HG02981 (cell line): ENCODE data around the gene QTRT2.

Experiments used
- ATAC-seq: cut with Tn5 transposase; IDR thresholded peaks from one replicate; pipeline ENCODE4 v1.9.1; 2021; ENCODE audit warnings: mild to moderate bottlenecking, moderate library complexity; ENCODE audit not compliant: unreplicated experiment

The QTRT2 gene

DNA sequence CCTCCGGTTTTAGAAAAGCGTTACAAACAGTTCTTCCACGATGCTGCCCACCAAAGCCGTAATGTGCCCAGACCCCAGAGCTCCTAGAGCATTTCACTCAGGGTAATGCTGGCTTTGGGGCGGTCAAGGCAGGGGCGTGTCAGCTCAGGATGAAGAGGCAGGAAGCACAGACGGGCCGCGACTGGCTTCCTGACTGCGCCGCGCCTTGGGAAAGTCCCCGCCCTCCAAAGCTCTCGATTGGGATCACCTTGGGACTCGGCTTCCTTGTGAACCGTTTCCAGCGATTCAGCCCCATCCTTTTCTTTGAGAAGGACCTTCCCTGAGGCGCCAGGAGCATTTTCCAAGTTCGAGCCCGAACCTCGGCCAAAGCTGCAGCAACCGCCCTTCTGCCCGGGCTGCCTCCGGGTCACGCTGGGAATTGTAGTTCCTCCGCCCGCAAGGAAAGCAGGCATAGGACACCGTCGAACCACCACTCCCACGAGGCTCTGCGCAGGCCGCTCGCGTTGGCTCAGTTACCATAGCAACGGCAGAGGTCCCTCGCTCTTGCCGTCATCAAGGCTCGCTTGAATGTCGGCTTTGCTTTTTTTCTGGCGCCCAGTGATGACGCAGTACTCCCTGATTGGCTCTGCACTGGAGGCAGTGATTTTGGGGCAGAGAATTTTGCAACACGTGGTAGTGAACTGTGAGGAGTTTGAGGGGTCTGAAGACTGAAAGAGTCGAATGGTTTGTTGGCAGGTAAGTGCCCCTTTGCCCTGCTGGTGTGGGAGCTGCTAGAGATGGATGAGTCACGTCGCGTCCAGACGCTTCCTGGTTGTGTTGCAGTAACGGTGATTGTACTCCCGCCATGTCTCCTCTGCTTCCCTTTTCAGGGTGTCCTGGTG, at the start of gene QTRT2, which contains the start of gene CCDC191:
Gene QTRT2 (plus strand): TSS at position 608 of the 881 bp plus-strand sequence. CDS start 8,521 bp downstream, outside the sequence.
Gene CCDC191 (minus strand): TSS at position 397 of the 881 bp plus-strand sequence. CDS start 60 bp downstream, at position 337.
- ATAC-seq: peak; percentile 98

DNA sequence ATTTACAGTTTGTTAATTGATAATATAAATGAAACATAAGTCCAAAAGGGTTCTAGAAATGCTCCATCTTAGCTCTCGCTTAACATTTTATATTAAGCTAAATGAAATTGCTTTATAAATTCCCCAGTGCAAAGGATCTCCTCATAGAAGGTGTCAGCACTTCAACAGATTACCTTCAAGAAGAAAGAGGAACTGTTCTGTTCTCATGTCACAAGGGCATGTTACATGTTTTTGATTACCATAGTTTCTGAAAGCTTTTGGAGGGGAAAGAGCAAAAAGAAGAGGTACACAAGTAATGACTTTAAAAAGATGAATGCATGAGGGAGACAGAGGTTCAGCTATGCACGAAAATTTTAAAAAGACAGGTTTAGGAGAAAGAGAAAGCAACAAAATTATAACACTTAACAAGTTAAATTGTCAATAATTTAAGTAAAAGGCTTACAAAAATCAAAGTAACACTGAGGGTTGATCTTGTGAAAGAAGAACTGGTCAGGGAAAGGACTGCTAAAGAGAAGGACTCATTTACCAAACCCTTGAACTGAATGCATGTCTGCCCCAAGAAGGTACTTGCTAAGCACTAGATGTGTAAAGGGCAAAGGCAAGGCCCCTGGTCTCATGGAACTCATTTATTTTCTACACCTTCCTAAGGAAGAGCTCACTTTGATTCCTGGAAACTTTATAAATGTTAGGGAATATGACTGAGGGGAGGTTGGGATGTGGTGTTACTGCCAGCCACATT, 45.3 kb upstream of the QTRT2 start:
- ATAC-seq: peak; percentile 85

GRCh38 chr3:114014211-114014610, 42.3 kb upstream of the QTRT2 start:
- ATAC-seq: no peak

- no peak for ATAC-seq
These were observed 37.1 kb upstream of the QTRT2 start for GRCh38 chr3:114019486-114019885.

- ATAC-seq: no peak
These were observed 35.6 kb upstream of the QTRT2 start for GRCh38 chr3:114020907-114021306.

- no peak for ATAC-seq
These were observed 34.3 kb upstream of the QTRT2 start for GRCh38 chr3:114022145-114022802.

GRCh38 chr3:114025451-114025850, 31.1 kb upstream of the QTRT2 start:
- no peak for ATAC-seq

GRCh38 chr3:114026331-114026730, 30.2 kb upstream of the QTRT2 start:
- ATAC-seq: no peak

DNA sequence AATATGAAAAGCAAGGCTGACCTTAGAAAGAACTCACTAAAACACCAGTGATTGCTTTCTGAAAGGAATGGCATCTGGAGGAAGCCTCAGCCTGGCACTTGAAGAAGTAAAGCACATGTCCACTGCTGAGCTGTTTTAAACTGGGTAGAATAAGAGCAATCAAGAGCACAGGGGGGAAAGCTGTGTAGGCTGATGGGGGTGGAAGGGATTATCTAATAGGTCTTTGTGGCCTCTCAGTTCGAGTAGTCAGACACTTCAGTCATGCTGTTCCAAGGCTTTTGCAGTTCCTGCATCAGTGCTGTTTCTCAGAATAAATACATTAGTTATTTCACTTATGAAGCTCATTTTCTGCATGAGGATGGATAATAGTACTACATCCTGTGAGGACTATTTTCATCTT, 22.8 kb upstream of the QTRT2 start:
- no peak for ATAC-seq

- ATAC-seq: no peak
These were observed 22.3 kb upstream of the QTRT2 start for GRCh38 chr3:114034211-114034610.

- no peak for ATAC-seq
These were observed 21.6 kb upstream of the QTRT2 start for GRCh38 chr3:114034787-114035545.

DNA sequence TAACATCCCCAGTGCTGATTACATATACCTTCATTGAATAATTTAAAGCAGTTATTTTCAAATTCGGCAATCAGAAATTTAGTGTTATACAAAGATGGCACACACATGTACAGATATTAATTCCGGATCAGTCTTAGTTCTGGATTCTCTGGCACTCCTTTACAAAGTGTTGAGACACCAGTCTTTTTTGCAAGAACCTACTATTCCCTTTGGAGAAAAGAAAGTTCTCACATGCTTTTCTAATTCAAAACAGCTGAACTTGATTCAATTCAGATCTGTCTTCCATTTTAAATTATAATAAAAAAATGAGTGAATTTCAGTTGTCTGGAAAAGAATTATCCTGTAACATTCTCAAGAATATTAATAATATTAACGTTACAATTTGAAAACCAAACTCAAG, 20.6 kb upstream of the QTRT2 start:
- ATAC-seq: no peak

- no peak for ATAC-seq
These were observed 13.3 kb upstream of the QTRT2 start for GRCh38 chr3:114043205-114043604.

DNA sequence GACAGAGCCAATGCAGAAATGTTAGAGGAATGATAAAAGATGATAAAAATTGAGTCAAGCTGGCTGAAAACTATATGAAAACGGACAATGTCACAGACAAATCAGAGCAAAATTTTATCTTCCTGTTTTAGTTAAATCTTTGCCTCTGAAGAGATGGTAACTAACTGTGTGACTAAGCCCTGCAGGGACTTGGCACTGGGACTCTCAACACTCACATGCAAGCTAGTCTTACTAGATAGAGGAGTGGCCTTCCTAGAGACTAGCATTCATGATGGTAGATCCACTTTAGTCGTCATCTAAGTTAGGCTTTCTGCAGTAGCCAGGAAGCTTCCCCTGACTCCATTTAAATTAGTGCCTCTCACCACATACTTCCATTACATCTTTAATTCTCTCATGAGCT, 4.3 kb upstream of the QTRT2 start:
- no peak for ATAC-seq

DNA sequence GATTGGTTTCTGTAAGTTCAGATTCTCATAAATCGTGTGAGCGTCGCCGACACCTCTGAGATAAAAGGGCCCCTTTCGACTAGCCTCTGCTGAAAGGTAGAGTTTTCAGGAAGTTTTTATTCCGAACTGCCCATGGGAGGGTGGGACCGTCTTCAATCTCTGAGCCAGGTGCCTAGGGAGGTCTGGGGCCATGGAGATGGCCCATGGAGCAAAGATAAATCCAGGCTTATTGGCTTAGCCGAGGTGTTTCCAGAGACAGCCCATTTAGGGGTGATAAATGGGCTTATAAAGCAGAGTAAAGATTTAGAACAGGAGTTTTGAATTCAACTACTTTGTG, 442 bp downstream of the QTRT2 start:
- peak; percentile 4 for ATAC-seq

DNA sequence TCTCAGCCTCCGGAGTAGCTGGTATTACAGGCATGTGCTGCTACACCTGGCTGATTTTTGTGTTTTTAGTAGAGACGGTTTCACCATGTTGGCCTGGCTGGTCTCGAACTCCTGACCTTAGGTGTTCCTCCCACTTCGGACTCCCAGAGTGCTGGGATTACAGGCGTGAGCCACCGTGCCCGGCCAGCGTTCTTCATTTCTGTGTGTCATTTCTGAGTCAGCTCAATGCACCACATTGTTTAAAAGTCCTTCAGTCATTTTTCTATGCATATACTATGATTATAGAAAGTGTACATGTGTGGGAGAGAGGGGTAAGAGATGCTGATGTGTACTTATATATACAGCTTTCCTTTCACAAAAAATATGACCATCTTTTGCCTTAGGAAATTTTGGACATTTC, 2.1 kb downstream of the QTRT2 start:
- no peak for ATAC-seq

DNA sequence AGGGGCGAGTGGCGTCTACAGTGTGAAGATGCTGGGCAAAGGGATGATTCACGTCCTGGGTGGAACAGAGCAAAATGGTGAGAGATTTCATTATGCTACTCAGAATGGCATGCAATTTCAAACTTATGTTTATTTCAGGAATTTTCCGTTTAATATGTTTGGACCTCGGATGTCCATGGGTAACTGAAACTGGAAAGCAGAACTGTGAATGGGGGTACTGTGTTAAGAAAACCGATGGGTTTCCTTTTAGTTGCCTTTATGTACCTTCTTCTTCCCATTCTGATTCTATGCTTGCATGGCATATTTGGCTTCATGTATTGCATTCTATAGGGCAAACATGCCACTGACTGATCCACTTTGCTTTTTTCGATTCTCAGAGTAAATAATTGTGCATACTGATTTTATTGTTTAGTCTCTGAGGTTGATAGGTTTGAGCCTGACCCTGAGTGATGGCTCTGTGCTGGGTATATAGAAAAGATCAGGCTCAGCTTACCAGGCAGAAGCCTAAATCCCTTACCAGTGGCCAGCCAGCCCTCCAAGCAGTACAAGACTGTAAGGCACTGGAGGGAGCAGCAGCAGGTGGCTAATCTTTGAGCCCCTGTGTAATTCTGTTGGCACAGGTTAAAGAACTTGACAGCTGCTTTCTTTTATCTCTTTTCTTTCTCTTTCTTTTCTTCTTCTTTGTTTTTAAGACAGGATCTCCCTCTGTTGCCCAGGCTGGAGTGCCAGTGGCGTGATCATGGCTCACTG, 4.5 kb downstream of the QTRT2 start:
- ATAC-seq: no peak

DNA sequence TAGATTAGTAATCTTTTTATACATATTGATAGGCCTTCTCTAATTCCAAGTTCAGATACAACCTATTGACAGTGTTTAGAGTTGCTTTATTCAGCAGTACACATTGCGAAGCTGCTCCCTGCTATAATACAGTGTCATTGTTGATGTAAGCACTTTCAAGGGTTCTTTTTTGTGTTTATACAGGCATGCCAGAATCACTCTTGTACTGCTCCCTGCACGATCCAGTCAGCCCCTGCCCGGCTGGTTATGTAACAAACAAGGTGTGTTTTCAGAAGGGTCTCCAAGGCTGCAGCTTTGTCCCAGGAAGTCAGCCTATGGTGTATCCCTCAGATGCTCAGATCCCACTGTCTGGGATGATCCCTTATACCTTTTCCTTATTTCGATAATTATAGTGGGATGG, 11.3 kb downstream of the QTRT2 start:
- no peak for ATAC-seq

- ATAC-seq: no peak
These were observed 11.8 kb downstream of the QTRT2 start for GRCh38 chr3:114068336-114068735.

DNA sequence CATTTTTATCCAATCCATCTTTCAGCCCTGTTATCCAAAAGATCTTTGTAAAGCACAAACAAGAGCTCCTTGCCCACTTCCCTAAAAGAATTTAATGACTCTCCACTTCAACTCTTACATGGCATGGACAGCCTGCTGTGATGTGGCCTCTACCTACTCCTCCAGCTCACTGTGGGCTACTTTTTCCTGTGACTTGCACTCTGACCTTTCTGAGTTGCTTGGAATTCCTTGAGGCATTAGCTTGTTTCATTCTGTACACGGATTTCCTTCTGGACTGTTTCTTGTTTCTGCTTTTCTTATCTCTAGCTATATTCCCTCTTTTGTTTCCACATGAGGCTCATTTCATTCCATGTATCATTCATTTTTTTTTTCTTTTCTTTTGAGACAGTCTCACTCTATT, 15.2 kb downstream of the QTRT2 start:
- ATAC-seq: no peak
